HG03432 (cell line): ENCODE data around the gene AARS2.

Experiments used
- ATAC-seq: cut with Tn5 transposase; IDR thresholded peaks from one replicate; pipeline ENCODE4 v1.9.1; 2021; ENCODE audit warnings: mild to moderate bottlenecking, moderate library complexity; ENCODE audit not compliant: unreplicated experiment

Gene AARS2

GRCh38 chr6:44264154-44265006 lies 48.8 kb downstream of the AARS2 start:
- ATAC-seq: peak; percentile 27

- ATAC-seq: no peak
Measured at GRCh38 chr6:44263354-44264100, 49.6 kb downstream of the AARS2 start.

GRCh38 chr6:44262467-44263353 lies 50.4 kb downstream of the AARS2 start:
- no peak for ATAC-seq

GRCh38 chr6:44261581-44261980 lies 51.6 kb downstream of the AARS2 start:
- ATAC-seq: no peak

DNA sequence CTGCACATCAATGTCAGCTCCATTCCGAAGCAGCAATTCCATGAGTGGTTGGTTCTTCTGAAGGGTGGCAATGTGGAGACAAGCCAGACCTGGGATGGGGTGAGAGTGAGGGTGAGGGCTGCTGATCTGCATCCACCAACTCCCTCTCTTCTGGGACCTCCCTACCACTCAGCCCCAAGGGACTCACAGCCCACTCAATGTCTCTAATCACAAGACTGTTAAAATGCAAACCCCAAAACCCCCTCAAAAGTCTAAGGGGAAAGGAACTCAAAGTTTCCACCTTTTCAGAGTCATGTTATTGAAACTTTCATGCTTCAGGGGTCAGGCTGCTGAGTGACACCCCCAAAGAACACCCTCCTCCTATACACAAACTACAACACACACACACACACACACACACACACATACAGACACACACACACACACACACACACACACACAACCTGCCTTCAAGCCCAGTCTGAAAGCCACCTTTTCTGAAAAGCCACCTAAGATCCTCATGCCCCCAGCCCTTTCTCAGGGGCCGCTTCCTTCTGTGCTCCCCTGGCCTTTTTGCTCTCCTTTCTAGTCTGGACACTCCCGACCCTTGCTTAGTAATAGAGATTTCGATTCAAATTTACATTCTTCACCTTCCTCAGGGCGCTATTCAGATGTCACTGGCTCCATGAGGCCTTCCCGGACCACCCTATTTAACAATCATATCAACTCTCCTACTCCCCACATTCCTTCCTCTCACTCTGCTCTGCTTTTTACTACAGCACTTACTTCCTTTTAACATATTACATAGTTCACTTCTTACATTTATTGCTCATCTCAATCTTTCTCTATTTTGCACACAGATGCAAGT lies 52.5 kb downstream of the AARS2 start:
- no peak for ATAC-seq

- no peak for ATAC-seq
Measured at GRCh38 chr6:44260011-44260410, 53.1 kb downstream of the AARS2 start.

- no peak for ATAC-seq
Measured at GRCh38 chr6:44258921-44259320, 54.2 kb downstream of the AARS2 start.

DNA sequence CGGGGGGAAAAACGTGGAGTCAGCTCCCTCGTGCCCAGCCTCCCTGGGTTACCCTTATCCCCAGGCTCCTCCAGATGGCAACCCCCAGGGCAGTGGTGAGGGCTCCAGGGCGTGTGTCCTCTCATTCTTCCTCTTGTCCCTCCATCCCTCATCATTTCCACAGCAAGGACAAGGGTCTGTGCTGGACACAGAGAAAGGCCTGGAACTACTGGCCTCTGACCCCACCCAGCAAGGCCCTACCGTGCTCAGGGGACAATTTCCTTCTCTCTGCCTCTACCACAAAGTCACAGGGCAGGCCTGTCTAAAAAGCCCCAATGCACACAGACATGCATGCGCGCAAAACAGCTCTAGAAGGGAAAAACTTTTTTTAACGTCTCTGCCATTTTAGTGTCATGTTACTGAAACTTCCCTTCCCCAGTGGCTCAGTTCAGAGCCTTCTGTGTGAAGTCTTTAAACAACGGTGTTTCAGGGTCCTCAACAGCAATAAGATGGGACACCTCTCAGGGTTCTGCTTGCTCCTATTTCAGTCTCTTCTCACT lies 54.8 kb downstream of the AARS2 start:
- no peak for ATAC-seq

- peak; percentile 21 for ATAC-seq
Measured at GRCh38 chr6:44257753-44258324, 55.3 kb downstream of the AARS2 start.

DNA sequence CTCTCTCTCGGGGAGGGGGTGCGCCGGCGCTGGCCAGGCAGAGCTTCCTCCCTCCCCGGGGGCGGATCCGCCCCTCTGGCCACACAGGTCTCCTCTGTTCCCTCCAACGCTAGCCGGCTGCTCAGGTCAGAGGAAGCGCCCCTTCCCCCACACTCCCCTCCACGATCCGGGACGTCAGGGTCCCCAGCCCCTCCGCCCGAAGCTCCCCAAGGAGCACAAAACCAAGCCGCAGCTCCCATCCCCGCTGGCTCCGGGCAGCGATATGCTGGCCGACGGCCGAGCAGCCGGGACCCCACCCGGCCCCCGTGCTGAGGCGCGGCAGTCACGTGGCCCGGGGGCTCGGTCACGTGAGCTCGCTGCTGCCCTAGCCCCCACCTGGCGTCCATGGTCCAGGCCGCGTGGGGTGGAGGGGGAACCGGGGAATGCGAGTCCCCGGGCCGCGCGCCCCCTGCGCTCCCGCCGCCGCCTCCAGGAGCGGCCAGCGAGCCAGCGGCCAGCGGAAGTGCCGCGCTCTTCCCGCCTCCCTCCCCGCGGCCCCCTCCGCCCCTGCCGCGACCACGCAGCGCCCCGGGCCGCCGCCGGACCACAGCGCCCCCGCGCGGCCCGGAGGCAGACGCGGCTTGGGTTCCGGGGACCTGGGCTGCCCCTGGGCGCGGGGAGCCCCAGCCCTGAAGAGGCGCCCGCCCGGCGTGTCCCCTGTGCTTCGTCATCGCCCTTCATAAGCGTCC lies 56.0 kb downstream of the AARS2 start, which contains the start of gene SLC35B2:
Gene SLC35B2 (minus strand): TSS at position 504 of the 728 bp plus-strand sequence. CDS start 118 bp downstream, at position 386.
- ATAC-seq: peak; percentile 59

- ATAC-seq: no peak
Measured at GRCh38 chr6:44256775-44257024, 56.4 kb downstream of the AARS2 start.

GRCh38 chr6:44255871-44256774 lies 57.0 kb downstream of the AARS2 start:
- no peak for ATAC-seq

DNA sequence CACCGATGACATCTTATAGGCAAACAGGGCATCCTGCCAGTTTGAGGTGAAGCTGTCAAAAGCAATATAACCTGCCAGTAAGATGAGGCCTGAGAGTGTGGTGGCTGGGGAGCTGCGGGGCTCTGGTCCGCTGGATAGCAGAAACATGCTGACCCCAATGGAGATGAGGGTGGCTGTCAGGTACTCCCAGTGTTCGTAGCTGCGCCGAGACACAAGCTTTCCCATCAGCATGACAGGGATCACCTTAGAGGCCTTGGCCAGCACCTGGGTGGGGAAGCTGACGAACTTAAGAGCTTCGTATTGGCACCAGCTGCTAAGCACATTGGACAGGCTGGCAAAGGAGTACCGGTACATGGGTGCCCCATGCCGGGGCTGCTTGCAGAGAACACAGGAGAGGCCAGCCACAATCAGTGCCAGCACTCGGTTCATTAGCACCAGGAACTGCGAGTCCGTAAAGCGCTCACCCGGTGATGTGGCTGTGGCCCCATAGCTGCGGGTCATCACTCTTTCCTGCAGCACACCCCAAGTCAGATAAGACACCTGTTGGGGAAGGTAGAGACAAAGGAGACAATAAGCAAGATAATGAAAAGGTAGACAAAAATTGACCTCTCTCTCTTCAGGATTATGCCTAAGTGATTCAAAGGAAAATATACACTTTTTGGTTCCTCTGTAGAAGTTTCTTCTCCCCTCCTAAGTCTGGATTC lies 57.9 kb downstream of the AARS2 start:
- ATAC-seq: no peak

- no peak for ATAC-seq
Measured at GRCh38 chr6:44254191-44255104, 58.7 kb downstream of the AARS2 start.

GRCh38 chr6:44253307-44254101 lies 59.6 kb downstream of the AARS2 start:
- no peak for ATAC-seq
